HG03175 (cell line): ENCODE measurements around the gene EFR3B.

ENCODE experiments used
- ATAC-seq: cut with Tn5 transposase; IDR thresholded peaks from one replicate; pipeline ENCODE4 v1.9.1; 2021; ENCODE audit warnings: mild to moderate bottlenecking, moderate library complexity; ENCODE audit not compliant: unreplicated experiment

EFR3B gene

GRCh38 chr2:25068217-25068616 is 26.3 kb downstream of the EFR3B start:
- ATAC-seq: no peak

GRCh38 chr2:25071966-25072365 is 30.1 kb downstream of the EFR3B start:
- ATAC-seq: no peak

GRCh38 chr2:25072606-25073005 is 30.7 kb downstream of the EFR3B start:
- no peak for ATAC-seq

- ATAC-seq: no peak
Observed at GRCh38 chr2:25073025-25073424, 31.1 kb downstream of the EFR3B start.

GRCh38 chr2:25073914-25074313 is 32.0 kb downstream of the EFR3B start:
- no peak for ATAC-seq

GRCh38 chr2:25074826-25075225 is 33.0 kb downstream of the EFR3B start:
- no peak for ATAC-seq

- ATAC-seq: no peak
Observed at GRCh38 chr2:25076749-25077148, 34.9 kb downstream of the EFR3B start.

- ATAC-seq: no peak
Observed at GRCh38 chr2:25077789-25078169, 35.9 kb downstream of the EFR3B start.

GRCh38 chr2:25078170-25079049 is 36.5 kb downstream of the EFR3B start:
- ATAC-seq: no peak

- ATAC-seq: no peak
Observed at GRCh38 chr2:25079050-25079635, 37.3 kb downstream of the EFR3B start.

GRCh38 chr2:25081237-25081790 is 39.4 kb downstream of the EFR3B start:
- no peak for ATAC-seq

- ATAC-seq: no peak
Observed at GRCh38 chr2:25082002-25082622, 40.2 kb downstream of the EFR3B start.

GRCh38 chr2:25085761-25086560 is 44.1 kb downstream of the EFR3B start:
- ATAC-seq: no peak

GRCh38 chr2:25088817-25089516 is 47.1 kb downstream of the EFR3B start:
- no peak for ATAC-seq

- no peak for ATAC-seq
Observed at GRCh38 chr2:25089605-25090315, 47.9 kb downstream of the EFR3B start.

GRCh38 chr2:25090801-25091200 is 48.9 kb downstream of the EFR3B start:
- ATAC-seq: no peak

- no peak for ATAC-seq
Observed at GRCh38 chr2:25091265-25091664, 49.4 kb downstream of the EFR3B start.

GRCh38 chr2:25098056-25098455 is 56.2 kb downstream of the EFR3B start:
- ATAC-seq: no peak

GRCh38 chr2:25098670-25099486 is 57.0 kb downstream of the EFR3B start:
- ATAC-seq: no peak
